H9 (cell line): ENCODE data around the gene SIN3A. TPM values are rescaled to one million over a fixed set of nuclear protein-coding genes. Genes with fewer than 3 reads are reported as not detected.

Source experiments
- DNase-seq: peaks from one replicate; pipeline ENCODE4 v3.0.0-alpha.2; 2017
- H2AFZ ChIP-seq: one replicate; pipeline ENCODE4 v1.6.1; 2013; ENCODE audit warnings: mild to moderate bottlenecking, low read length, control low read depth, moderate library complexity
- H2AK5ac ChIP-seq: 2 replicates; pipeline ENCODE4 v1.6.1; 2013; ENCODE audit warnings: low read length, control low read depth, mixed read lengths; ENCODE audit not compliant: insufficient read length
- H2BK120ac ChIP-seq: one replicate; pipeline ENCODE4 v1.6.1; 2013; ENCODE audit warnings: low read depth, mild to moderate bottlenecking, low read length, control low read depth, inconsistent platforms; ENCODE audit not compliant: poor library complexity, severe bottlenecking
- H2BK12ac ChIP-seq: 2 replicates; pipeline ENCODE4 v1.6.1; 2013; ENCODE audit warnings: low read length, control low read depth, mixed read lengths, low read depth; ENCODE audit not compliant: insufficient read length
- H2BK15ac ChIP-seq: 2 replicates; pipeline ENCODE4 v1.6.1; 2013; ENCODE audit warnings: low read depth, low read length, control low read depth
- H2BK20ac ChIP-seq: one replicate; pipeline ENCODE4 v1.6.1; 2013; ENCODE audit warnings: low read depth, mild to moderate bottlenecking, low read length, control low read depth, inconsistent platforms; ENCODE audit not compliant: poor library complexity, severe bottlenecking
- H2BK5ac ChIP-seq: 2 replicates; pipeline ENCODE4 v1.6.1; 2013; ENCODE audit warnings: low read length, control low read depth, mixed read lengths; ENCODE audit not compliant: insufficient read length
- H3K14ac ChIP-seq: 2 replicates; pipeline ENCODE4 v1.6.1; 2013; ENCODE audit warnings: low read length, control low read depth; ENCODE audit not compliant: insufficient read depth
- H3K18ac ChIP-seq: 2 replicates; pipeline ENCODE4 v1.6.1; 2013; ENCODE audit warnings: low read depth, mild to moderate bottlenecking, mixed read lengths, low read length, control low read depth; ENCODE audit not compliant: insufficient read length
- H3K23ac ChIP-seq: 2 replicates; pipeline ENCODE4 v1.6.1; 2013; ENCODE audit warnings: low read length, control low read depth, mixed read lengths, low read depth; ENCODE audit not compliant: insufficient read length
- H3K23me2 ChIP-seq: 2 replicates; pipeline ENCODE4 v1.6.1; 2013; ENCODE audit warnings: low read depth, mild to moderate bottlenecking, mixed read lengths, low read length, control low read depth; ENCODE audit not compliant: insufficient read length, poor library complexity, severe bottlenecking
- H3K27ac ChIP-seq: 2 replicates; pipeline ENCODE4 v1.5.1; 2013; ENCODE audit warnings: low read length, control low read depth, mixed read lengths, low read depth; ENCODE audit not compliant: insufficient read length
- H3K27me3 ChIP-seq: 2 replicates; pipeline ENCODE4 v1.6.1; 2013; ENCODE audit warnings: low read length, control low read depth, inconsistent platforms; ENCODE audit not compliant: insufficient read depth
- H3K4ac ChIP-seq: 2 replicates; pipeline ENCODE4 v1.6.1; 2013; ENCODE audit warnings: low read depth, mild to moderate bottlenecking, control low read depth, inconsistent platforms, low read length, moderate library complexity
- H3K4me1 ChIP-seq: 2 replicates; pipeline ENCODE4 v1.6.1; 2013; ENCODE audit warnings: low read length, control low read depth, inconsistent platforms; ENCODE audit not compliant: insufficient read depth
- H3K4me2 ChIP-seq: 2 replicates; pipeline ENCODE4 v1.6.1; 2013; ENCODE audit warnings: low read length, control low read depth, mixed read lengths; ENCODE audit not compliant: insufficient read length, insufficient read depth
- H3K56ac ChIP-seq: 2 replicates; pipeline ENCODE4 v1.6.1; 2013; ENCODE audit warnings: low read depth, mild to moderate bottlenecking, mixed read lengths, low read length, control low read depth; ENCODE audit not compliant: insufficient read length
- H3K79me1 ChIP-seq: 2 replicates; pipeline ENCODE4 v1.6.1; 2013; ENCODE audit warnings: low read depth, mild to moderate bottlenecking, moderate library complexity, low read length, control low read depth, inconsistent platforms; ENCODE audit not compliant: insufficient read depth, poor library complexity, severe bottlenecking
- H3K79me2 ChIP-seq: 2 replicates; pipeline ENCODE4 v1.6.1; 2013; ENCODE audit warnings: low read length, control low read depth, inconsistent platforms; ENCODE audit not compliant: insufficient read depth
- H3K9ac ChIP-seq: 2 replicates; pipeline ENCODE4 v1.6.1; 2013; ENCODE audit warnings: low read length, control low read depth, mixed read lengths; ENCODE audit not compliant: insufficient read length; ENCODE audit errors: extremely low read depth
- H3K9me3 ChIP-seq: one replicate; pipeline ENCODE4 v1.6.1; 2013; ENCODE audit warnings: low read depth, low read length, inconsistent platforms; ENCODE audit not compliant: control insufficient read depth
- H3T11ph ChIP-seq: one replicate; pipeline ENCODE4 v1.6.1; 2013; ENCODE audit warnings: mild to moderate bottlenecking, low read length, control low read depth, inconsistent platforms
- H4K20me1 ChIP-seq: one replicate; pipeline ENCODE4 v1.6.1; 2013; ENCODE audit not compliant: control insufficient read depth, insufficient read length, insufficient read depth
- H4K5ac ChIP-seq: 2 replicates; pipeline ENCODE4 v1.6.1; 2013; ENCODE audit warnings: low read depth, mild to moderate bottlenecking, mixed read lengths, low read length, control low read depth; ENCODE audit not compliant: insufficient read length
- H4K8ac ChIP-seq: replicated peaks from 2 replicates; pipeline ENCODE4 v1.6.1; 2013; ENCODE audit warnings: low read length, control low read depth, mixed read lengths, low read depth; ENCODE audit not compliant: insufficient read length
- H4K91ac ChIP-seq: 2 replicates; pipeline ENCODE4 v1.6.1; 2013; ENCODE audit warnings: low read depth, mild to moderate bottlenecking, moderate library complexity, mixed read lengths, low read length, control low read depth; ENCODE audit not compliant: insufficient read length
- H3K27ac Mint-ChIP-seq, 3 experiments: 2 replicates in 2 of 3; 3 replicates in 1 of 3; pipeline ENCODE4 v1.8.0; 2020 to 2021; ENCODE audit warnings: mixed read lengths in 3 of 3, mild to moderate bottlenecking in 1 of 3, moderate library complexity in 1 of 3
- H3K27me3 Mint-ChIP-seq: 2 replicates; pipeline ENCODE4 v1.8.0; 2021; ENCODE audit warnings: low read depth, mild to moderate bottlenecking, moderate library complexity, mixed read lengths
- H3K36me3 Mint-ChIP-seq, 3 experiments: 2 replicates in 2 of 3; 3 replicates in 1 of 3; pipeline ENCODE4 v1.8.0; 2020 to 2021; ENCODE audit warnings: low read depth in 3 of 3, mixed read lengths in 3 of 3; ENCODE audit not compliant: insufficient read depth in 1 of 3
- H3K4me1 Mint-ChIP-seq, 2 experiments: 2 replicates each; pipeline ENCODE4 v1.8.0; 2020; ENCODE audit warnings: mixed read lengths in 2 of 2
- H3K4me3 Mint-ChIP-seq, 2 experiments: 2 replicates in 1 of 2; 3 replicates in 1 of 2; pipeline ENCODE4 v1.8.0; 2020 to 2021; ENCODE audit warnings: mild to moderate bottlenecking in 2 of 2, mixed read lengths in 2 of 2, moderate library complexity in 1 of 2
- H3K9me3 Mint-ChIP-seq, 2 experiments: 2 replicates in 1 of 2; 3 replicates in 1 of 2; pipeline ENCODE4 v1.8.0; 2020; ENCODE audit warnings: mild to moderate bottlenecking in 2 of 2, mixed read lengths in 2 of 2, moderate library complexity in 1 of 2
- WGBS: extraction: QIAGEN DNeasy Blood & Tissue Kit; methylation state at CpG from one replicate; pipeline ENCODE4 v1.1.7; 2013; ENCODE audit warnings: missing lambda C conversion rate, low lambda C conversion rate, mixed read lengths; ENCODE audit not compliant: insufficient read length; ENCODE audit errors: extremely low coverage; 5-methylcytosine and 5-hydroxymethylcytosine counted together
- total RNA-seq: library from RNA; stranded (reverse); gene quantifications from 2 replicates; pipeline ENCODE4 v1.2.1, GENCODE V29; 2021
- TF ChIP-seq, protein P1 (sequence below): fragments of 200-600 bp; sonication (generic); conservative IDR thresholded peaks from 3 replicates; pipeline ENCODE4 v1.8.0; 2021; ENCODE audit warnings: antibody characterized with exemption, mild to moderate bottlenecking

Gene SIN3A
- total RNA-seq, 1 experiment from 2014 or later, result 102 TPM

DNA sequence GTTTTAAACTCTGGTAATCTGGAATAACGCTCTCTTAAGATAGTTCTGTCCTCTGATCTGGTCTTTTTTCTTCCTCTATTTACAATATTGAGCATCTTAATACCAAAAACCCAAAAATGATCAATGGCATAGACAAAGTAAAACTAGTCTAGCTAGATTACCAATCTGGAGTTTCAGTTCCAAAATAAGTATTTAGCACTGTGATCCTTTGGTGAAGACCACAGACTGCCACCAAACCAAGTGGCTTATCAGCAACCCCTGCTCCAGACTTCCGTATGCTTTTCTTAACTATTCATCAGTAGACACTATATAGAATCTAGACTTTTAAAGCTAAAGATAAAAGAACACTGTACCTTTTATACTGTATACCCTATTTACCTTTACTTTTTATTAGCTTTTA, 47.6 kb downstream of the SIN3A start:
- no peak overlapping the region for H3K14ac ChIP-seq
- Mint-ChIP-seq H3K27me3 (no peaks in the 10 kb centered on the region), H3K27ac (no peak overlapping the region), H3K36me3 (peaks cover 41 to 90% (median 88%) of the 10 kb centered on the region in 3 experiments), H3K4me1 (no peaks in the 10 kb centered on the region), H3K9me3 (no peaks in the 10 kb centered on the region), H3K4me3 (no peak overlapping the region)
- H2AK5ac ChIP-seq, result no peak overlapping the region
- H3K27ac ChIP-seq, result no peak overlapping the region
- H3K27me3 ChIP-seq, result no peaks in the 10 kb centered on the region
- no peak overlapping the region for H2BK20ac ChIP-seq
- no peak overlapping the region for H4K91ac ChIP-seq
- TF ChIP-seq, protein P1, sequence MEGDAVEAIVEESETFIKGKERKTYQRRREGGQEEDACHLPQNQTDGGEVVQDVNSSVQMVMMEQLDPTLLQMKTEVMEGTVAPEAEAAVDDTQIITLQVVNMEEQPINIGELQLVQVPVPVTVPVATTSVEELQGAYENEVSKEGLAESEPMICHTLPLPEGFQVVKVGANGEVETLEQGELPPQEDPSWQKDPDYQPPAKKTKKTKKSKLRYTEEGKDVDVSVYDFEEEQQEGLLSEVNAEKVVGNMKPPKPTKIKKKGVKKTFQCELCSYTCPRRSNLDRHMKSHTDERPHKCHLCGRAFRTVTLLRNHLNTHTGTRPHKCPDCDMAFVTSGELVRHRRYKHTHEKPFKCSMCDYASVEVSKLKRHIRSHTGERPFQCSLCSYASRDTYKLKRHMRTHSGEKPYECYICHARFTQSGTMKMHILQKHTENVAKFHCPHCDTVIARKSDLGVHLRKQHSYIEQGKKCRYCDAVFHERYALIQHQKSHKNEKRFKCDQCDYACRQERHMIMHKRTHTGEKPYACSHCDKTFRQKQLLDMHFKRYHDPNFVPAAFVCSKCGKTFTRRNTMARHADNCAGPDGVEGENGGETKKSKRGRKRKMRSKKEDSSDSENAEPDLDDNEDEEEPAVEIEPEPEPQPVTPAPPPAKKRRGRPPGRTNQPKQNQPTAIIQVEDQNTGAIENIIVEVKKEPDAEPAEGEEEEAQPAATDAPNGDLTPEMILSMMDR, result no peak
- H3K4ac ChIP-seq, result no peak overlapping the region
- H3K56ac ChIP-seq, result no peak overlapping the region
- no peaks in the 10 kb centered on the region for H4K20me1 ChIP-seq
- DNase-seq, result no peak
- H4K5ac ChIP-seq, result no peak overlapping the region
- H4K8ac ChIP-seq, result no peak overlapping the region
- H2BK120ac ChIP-seq, result no peak overlapping the region
- no peak overlapping the region for H3K18ac ChIP-seq
- no peaks in the 10 kb centered on the region for H3K9me3 ChIP-seq
- no peak overlapping the region for H2BK15ac ChIP-seq
- no CpG with 5 or more reads among the region's 2 CpGs for WGBS
- H3K4me2 ChIP-seq, result no peak overlapping the region
- no peaks in the 10 kb centered on the region for H3K79me1 ChIP-seq
- no peak overlapping the region for H2BK5ac ChIP-seq
- H3T11ph ChIP-seq, result no peak overlapping the region
- H3K23me2 ChIP-seq, result no peaks in the 10 kb centered on the region
- H3K4me1 ChIP-seq, result no peaks in the 10 kb centered on the region
- no peak overlapping the region for H3K9ac ChIP-seq
- H3K23ac ChIP-seq, result no peak overlapping the region
- no peak overlapping the region for H2BK12ac ChIP-seq
- no peaks in the 10 kb centered on the region for H3K79me2 ChIP-seq
- no peak overlapping the region for H2AFZ ChIP-seq
